ENCODE measurements around the gene CCSER1. TPM values are rescaled to one million over a fixed set of nuclear protein-coding genes. Genes with fewer than 3 reads are reported as not detected.

CCSER1 gene
- total RNA-seq, 2 donors from 2014 or later, result 1.5 to 2.7 TPM

GRCh38 chr4:91113130-91113706 lies 986.0 kb downstream of the CCSER1 start:
- no peaks in the 10 kb centered on the region for H3K4me1 ChIP-seq (ENCODE audit: control insufficient read depth in 1 of 2, low read depth in 2 of 2)
- no peaks in the 10 kb centered on the region for H3K9me3 ChIP-seq
- no peaks in the 10 kb centered on the region for H3K27me3 ChIP-seq (replicated peaks; ENCODE audit: insufficient read depth)
- no peak overlapping the region for H3K27ac ChIP-seq
- ATAC-seq (ENCODE audit: insufficient number of reproducible peaks, low FRiP score, low read depth), result no peak
- no peak for DNase-seq (ENCODE audit: low spot score)
- H3K4me3 ChIP-seq, result no peak overlapping the region
- peak; percentile 18 for TF ChIP-seq CTCF (IDR thresholded peaks at IDR 0.05)
- no peaks in the 10 kb centered on the region for H3K36me3 ChIP-seq

GRCh38 chr4:91114386-91114785 lies 987.2 kb downstream of the CCSER1 start:
- H3K27ac ChIP-seq, result no peak overlapping the region
- no peak for TF ChIP-seq CTCF (IDR thresholded peaks at IDR 0.05)
- no peak for ATAC-seq (ENCODE audit: insufficient number of reproducible peaks, low FRiP score, low read depth)
- no peaks in the 10 kb centered on the region for H3K27me3 ChIP-seq (replicated peaks; ENCODE audit: insufficient read depth)
- no peaks in the 10 kb centered on the region for H3K4me1 ChIP-seq (ENCODE audit: control insufficient read depth in 1 of 2, low read depth in 2 of 2)
- no peaks in the 10 kb centered on the region for H3K36me3 ChIP-seq
- H3K4me3 ChIP-seq, result no peak overlapping the region
- no peak for DNase-seq (ENCODE audit: low spot score)
- H3K9me3 ChIP-seq, result no peaks in the 10 kb centered on the region

GRCh38 chr4:91116861-91117260 lies 989.7 kb downstream of the CCSER1 start:
- no peak for TF ChIP-seq CTCF (IDR thresholded peaks at IDR 0.05)
- ATAC-seq (ENCODE audit: insufficient number of reproducible peaks, low FRiP score, low read depth) (no peak), DNase-seq (ENCODE audit: low spot score) (no peak)
- Histone ChIP-seq H3K9me3 (no peaks in the 10 kb centered on the region), H3K27me3 (replicated peaks; ENCODE audit: insufficient read depth) (no peaks in the 10 kb centered on the region), H3K36me3 (no peaks in the 10 kb centered on the region), H3K4me1 (ENCODE audit: control insufficient read depth in 1 of 2, low read depth in 2 of 2) (no peaks in the 10 kb centered on the region), H3K27ac (no peak overlapping the region), H3K4me3 (no peak overlapping the region)

- no peaks in the 10 kb centered on the region for H3K27me3 ChIP-seq (replicated peaks; ENCODE audit: insufficient read depth)
- ATAC-seq (ENCODE audit: insufficient number of reproducible peaks, low FRiP score, low read depth), result no peak
- no peaks in the 10 kb centered on the region for H3K4me1 ChIP-seq (ENCODE audit: control insufficient read depth in 1 of 2, low read depth in 2 of 2)
- no peak overlapping the region for H3K4me3 ChIP-seq
- no peak overlapping the region for H3K27ac ChIP-seq
- H3K9me3 ChIP-seq, result no peaks in the 10 kb centered on the region
- H3K36me3 ChIP-seq, result no peaks in the 10 kb centered on the region
- TF ChIP-seq CTCF (IDR thresholded peaks at IDR 0.05), result no peak
- DNase-seq (ENCODE audit: low spot score), result no peak
Measured at GRCh38 chr4:91118597-91118996, 991.4 kb downstream of the CCSER1 start.

- ATAC-seq (ENCODE audit: insufficient number of reproducible peaks, low FRiP score, low read depth), result no peak
- H3K27me3 ChIP-seq (replicated peaks; ENCODE audit: insufficient read depth), result no peaks in the 10 kb centered on the region
- H3K36me3 ChIP-seq, result no peaks in the 10 kb centered on the region
- no peak overlapping the region for H3K27ac ChIP-seq
- H3K4me1 ChIP-seq (ENCODE audit: control insufficient read depth in 1 of 2, low read depth in 2 of 2), result no peaks in the 10 kb centered on the region
- no peak for DNase-seq (ENCODE audit: low spot score)
- no peak overlapping the region for H3K4me3 ChIP-seq
- TF ChIP-seq CTCF (IDR thresholded peaks at IDR 0.05), result no peak
- no peaks in the 10 kb centered on the region for H3K9me3 ChIP-seq
Measured at GRCh38 chr4:91123742-91124141, 996.5 kb downstream of the CCSER1 start.

Data from thoracic aorta (tissue), 2 donors.